ENCODE results near the gene RPL7L1.

The RPL7L1 gene

GRCh38 chr6:42936398-42936797, 57.0 kb downstream of the RPL7L1 start:
- TF ChIP-seq, protein P1, sequence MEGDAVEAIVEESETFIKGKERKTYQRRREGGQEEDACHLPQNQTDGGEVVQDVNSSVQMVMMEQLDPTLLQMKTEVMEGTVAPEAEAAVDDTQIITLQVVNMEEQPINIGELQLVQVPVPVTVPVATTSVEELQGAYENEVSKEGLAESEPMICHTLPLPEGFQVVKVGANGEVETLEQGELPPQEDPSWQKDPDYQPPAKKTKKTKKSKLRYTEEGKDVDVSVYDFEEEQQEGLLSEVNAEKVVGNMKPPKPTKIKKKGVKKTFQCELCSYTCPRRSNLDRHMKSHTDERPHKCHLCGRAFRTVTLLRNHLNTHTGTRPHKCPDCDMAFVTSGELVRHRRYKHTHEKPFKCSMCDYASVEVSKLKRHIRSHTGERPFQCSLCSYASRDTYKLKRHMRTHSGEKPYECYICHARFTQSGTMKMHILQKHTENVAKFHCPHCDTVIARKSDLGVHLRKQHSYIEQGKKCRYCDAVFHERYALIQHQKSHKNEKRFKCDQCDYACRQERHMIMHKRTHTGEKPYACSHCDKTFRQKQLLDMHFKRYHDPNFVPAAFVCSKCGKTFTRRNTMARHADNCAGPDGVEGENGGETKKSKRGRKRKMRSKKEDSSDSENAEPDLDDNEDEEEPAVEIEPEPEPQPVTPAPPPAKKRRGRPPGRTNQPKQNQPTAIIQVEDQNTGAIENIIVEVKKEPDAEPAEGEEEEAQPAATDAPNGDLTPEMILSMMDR (IDR thresholded peaks at IDR 0.05; ENCODE audit: insufficient read depth, missing control alignments) = no peak
- no peak for FAIRE-seq
- DNase-seq (ENCODE audit: insufficient read length, low spot score) = no peak

DNA sequence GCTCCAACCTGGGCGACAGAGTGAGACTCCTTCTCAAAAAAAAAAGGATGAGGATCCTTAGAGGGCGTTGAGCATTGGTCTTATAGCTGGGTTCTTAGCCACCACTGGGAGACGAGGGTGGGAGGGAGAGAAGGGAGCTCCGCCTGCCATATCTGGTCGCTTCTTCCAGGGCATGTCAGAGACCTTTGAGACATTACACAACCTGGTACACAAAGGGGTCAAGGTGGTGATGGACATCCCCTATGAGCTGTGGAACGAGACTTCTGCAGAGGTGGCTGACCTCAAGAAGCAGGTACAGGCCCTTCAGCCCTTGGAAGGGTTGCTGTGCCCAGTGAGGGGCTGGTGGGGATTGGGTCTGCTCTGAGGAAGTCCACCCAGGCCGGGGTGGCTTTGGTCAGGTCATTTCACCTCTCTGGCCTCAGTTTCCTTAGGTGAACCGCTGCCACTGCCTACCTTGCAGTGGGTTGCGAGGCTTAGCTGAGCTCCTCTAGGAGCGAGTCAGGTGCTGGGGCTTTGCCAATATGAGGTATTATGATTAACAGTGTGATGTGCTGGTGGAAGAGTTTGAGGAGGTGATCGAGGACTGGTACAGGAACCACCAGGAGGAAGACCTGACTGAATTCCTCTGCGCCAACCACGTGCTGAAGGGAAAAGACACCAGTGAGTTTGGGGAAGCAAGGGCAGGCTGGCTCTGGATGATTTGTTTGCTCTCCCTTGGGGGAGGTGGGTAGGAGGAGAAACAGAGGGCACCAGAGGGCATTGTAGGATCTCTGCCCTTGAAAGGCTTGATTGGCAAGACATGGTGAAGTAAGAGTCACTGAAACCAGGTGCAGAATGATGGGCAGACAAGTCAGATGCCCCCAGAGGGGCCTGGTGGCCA, 58.4 kb downstream of the RPL7L1 start:
- TF ChIP-seq, protein P1 (IDR thresholded peaks at IDR 0.05; ENCODE audit: insufficient read depth, missing control alignments) = no peak
- no peak for DNase-seq (ENCODE audit: insufficient read length, low spot score)
- no peak for FAIRE-seq

- no peak for FAIRE-seq
- TF ChIP-seq, protein P1 (IDR thresholded peaks at IDR 0.05; ENCODE audit: insufficient read depth, missing control alignments) = no peak
These were observed 59.0 kb downstream of the RPL7L1 start for GRCh38 chr6:42938428-42938796.

GRCh38 chr6:42938987-42939809, 59.8 kb downstream of the RPL7L1 start:
- FAIRE-seq (no peak), DNase-seq (ENCODE audit: insufficient read length, low spot score) (no peak)
- TF ChIP-seq, protein P1 (IDR thresholded peaks at IDR 0.05; ENCODE audit: insufficient read depth, missing control alignments) = no peak

More at GRCh38 chr6:42938428-42938796, 59.0 kb downstream of the RPL7L1 start:
- no peak for DNase-seq (ENCODE audit: insufficient read length, low spot score)
